SHP77 (cell line): ENCODE results near the gene RCOR2.
"Not testable (repeated sequence)": the region's sequence is repeated elsewhere in the genome, so short reads cannot be mapped to it uniquely, and the experiment has no call there.

Experiments
- DNase-seq, 2 experiments: peaks; one replicate each; lab custom pipeline; 2025; lab: John Stamatoyannopoulos, UW

Gene RCOR2

DNA sequence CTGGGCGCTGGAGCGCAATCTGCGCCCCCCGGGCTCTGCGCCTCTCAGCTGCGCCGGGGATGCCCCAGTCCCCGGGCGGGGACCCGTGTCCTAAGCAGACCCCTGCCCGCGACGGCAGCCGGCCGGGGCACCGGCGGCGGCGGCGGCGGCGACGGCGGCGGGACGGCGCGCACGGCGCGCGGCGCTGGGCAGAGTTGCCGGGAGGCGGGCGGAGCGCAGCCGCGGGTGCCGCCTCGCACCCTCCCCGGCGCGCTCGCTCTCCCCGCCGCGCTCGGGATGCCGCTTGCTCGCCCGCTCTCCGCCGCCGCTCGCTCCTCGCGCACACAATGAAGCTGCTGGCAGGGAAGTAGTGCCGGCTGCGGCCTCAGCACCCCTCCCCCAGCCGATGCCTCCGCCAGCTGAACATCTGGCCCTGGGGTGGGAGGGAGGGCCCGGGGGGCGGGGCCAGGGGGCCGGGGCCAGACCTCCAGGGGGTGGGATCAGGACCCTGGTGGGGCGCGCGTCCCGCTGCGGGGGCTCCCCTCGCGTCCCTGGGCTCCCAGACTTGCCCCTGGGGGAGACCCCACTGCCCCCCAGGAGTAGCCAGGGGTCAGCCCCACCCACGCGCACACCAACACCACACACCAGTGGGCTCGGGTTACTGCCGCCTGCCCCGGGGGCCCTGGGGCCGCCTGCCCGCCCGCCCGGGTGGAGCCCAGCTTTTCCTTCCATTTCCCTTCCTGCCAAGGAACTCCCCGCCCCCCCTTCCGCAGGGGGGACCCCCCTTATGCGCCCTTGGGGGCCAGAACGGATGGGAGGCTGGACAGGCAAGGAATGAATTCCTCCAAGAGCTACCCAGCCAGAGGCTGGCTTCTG is at the start of gene RCOR2:
TSS of gene RCOR2 (minus strand) at position 328 of the 855 bp plus-strand sequence. CDS start 708 bp downstream, outside the sequence.
- DNase-seq = peak; percentile 71 to 82

DNA sequence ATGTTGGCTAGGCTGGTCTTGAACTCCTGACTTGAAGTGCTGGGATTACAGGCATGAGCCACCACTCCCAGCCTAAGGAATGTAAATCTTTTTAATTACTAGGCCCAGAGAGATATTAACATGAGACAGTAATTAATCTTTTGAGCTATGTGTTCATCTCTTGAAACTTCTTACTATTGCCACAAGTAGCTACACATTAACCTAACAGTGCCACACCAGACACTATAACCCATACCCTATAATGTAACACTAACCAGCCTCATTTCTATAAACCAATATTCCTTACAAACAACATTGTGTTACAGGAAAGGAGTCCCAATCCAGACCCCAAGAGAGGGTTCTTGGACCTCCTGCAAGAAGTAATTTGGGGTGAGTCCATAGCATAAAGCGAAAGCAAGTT is 49.5 kb upstream of the RCOR2 start:
- DNase-seq = no peak

DNA sequence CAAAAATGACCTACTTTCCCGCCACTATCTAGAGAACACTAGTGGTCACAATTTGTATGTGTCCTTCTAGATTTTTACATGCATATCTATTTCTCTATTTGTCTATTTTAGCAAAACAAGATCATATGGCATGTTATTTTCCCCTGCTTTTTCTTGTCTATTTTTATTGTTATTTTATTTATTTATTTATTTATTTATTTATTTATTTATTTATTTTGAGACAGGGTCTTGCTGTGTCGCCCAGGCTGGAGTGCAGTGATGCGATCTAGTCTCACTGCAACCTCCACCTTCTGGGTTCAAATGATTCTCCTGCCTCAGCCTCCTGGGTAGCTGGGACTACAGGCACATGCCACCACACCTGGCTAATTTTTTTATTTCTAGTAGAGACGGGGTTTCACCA is 46.9 kb upstream of the RCOR2 start:
- DNase-seq = not testable (repeated sequence)

DNA sequence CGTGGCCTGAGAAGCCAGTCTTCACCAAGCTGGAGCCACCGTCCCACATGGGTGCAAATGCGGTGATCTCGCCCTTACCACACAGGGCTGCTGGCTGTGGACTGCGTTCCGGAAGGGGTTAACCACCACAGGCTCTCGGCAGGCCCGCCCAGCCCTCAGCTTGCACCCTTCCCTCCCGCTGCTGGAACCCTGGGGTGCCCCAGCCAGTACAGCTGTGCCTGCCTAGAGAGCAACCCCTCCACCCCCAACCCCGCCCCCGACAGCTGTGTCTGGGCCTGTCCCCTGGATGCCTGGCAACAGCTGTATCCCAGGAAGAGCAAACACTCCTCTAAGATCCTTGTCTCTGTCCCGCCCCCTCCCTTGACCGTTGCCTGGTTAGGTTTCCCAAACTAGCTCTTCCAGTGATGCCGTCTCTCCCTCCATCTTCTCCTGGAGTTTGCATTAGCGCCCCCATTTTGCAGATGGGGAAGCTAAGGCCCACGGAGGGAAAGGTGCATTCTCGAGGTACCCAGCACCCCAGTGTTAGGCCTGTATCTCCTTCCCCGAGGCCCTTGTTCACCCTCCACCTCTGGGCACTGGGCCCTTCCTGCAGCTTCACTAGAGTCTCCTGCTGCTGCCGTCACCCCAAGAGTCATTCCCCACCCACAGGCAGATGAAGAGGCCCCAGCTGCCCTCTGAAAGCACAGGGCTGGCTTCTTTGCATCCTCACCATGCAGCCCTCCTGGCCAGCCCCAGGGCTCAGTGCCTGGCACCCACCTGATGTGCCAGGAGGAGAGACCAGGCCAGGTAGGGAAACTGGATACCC is 44.8 kb upstream of the RCOR2 start:
- DNase-seq = peak; percentile 50 to 61

DNA sequence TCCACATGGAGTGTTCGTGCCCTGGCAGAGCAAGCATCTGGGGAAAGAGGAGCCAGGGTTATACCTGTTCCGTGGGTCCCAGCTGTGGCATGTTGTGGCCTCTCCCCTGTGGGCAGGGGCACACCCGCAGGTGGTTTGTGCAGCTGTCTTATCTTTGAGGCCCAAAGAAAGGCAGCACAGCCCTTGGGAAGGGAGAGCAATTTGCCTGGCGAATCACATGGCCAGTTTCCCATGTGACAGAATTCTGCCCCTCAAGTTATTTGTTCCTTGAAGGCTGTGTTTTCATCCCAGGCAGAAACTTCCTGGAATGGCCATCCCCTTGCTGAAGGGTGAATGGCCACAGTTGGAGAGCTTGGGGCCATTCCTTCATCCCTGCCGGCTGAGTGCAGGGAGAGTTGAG is 41.0 kb upstream of the RCOR2 start:
- no peak for DNase-seq

DNA sequence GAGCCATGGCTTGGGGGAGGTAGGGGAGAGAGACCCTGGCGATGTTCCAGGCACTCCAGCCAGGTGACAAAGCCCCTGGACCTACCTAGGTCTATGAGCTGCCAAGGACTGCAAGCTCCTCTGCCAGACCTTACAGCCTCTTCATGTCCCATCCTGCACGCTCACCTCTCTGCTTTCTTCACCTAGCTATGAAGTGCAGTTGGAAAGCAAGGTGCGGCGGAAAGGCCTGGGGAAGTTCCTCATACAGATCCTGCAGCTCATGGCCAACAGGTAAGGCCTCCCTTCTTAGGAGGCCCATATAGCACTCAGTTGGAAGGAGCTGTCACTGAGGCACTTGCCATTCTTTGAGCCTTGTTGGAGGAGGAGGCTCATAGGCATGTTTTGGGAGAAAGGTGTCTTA is 35.6 kb upstream of the RCOR2 start:
- no peak for DNase-seq

DNA sequence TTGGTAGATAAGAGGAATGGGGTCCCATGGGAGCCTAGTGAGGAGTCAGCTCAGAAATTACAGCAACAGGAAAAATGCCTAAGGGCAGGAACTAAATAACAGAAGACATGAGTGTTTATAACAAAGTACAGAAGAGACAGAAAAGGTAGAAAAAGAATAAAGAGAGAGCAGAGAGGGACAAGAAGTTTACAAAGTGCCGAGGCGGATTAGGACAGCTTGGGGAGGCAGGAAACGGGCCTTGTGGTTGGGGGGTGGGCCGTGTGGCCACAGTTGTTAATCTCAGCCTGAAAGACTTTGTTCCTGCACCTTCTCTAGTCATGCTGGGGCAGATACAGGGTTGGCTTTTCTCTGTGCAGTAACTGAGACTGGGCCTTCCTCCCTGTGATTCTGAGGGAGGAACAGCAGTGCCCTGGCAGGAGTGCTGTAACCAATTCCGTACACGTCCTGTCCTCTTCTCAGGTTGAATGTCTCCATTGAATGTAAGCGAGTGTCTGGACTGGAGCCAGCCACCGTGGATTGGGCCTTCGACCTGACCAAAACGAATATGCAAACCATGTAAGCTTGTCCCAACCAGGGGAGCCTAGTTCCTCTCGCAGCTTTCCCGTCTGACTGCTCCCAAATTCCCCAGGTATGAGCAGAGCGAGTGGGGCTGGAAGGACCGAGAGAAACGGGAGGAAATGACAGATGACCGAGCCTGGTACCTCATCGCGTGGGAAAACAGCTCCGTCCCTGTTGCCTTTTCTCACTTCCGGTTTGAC is 35.0 kb upstream of the RCOR2 start:
- no peak for DNase-seq

DNA sequence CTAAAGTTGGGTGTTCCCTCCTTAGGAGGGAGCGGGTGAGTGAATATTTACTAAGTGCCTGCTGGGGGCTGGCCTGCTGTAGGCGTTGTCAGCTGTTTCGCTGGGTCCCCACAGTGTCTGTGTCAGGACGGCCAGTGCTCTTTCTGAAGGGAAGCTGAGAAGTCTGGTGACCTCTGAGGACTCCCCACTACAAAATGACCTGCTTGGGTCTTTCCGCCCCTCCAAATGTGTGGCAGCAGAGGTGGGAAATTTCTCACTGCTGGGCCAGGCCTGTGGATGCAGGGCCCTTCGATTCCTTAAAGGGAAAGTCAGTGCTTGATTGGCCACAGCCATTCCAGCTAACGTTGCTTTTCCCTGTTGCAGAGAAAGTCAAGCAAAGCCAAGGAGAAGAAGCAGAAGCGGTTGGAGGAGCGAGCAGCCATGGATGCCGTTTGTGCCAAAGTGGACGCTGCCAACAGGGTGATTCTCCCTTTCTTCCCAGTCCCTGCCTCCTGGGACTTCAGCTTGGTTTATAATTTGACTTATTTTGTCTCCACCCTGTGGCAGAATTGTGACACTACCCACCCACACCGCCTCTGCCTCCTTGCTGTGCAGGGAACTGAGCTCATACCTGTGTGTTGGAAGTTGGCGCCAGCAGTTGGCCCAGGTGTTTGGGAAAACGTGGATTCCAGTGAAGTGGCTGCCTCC is 28.7 kb upstream of the RCOR2 start:
- DNase-seq = peak; percentile 60 to 61

DNA sequence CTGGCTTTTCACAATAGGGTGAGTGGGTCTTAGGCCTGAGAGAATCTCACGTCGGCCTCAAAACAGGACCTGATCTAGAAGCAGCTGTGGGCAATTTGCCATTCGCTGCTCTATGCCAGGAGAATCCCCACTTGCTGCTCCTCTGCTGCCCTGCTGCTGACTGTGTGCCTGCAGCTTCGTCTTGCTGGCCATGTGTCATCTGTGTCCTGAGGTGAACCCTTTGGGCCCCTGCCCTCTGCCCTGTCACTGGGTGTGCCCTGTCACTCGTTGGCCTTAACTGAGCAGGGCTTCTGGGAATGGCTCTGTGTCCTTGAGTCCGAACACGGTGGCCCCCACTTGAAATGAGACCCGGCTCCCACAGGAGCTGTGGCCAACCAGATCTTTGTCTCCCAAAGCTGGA is 28.0 kb upstream of the RCOR2 start:
- no peak for DNase-seq

DNA sequence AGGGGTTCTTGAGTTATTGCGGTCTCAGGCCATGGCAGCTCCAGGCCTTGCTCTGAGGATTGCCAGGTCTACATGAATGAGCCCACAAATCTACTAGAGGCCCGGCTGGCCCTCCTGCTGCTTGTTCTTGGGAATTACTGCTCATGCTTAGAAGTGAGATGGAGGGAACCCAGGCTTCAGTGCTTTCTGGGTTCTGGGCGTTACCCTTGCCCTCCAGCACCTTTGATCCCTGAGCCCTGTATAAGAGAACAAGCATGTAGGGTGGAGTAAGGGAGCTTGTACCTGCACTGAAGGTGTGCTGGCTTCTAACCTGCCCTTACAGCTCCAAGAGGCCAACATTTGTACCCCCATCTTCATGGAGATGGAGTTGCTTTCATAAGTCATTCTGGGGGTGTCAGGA is 25.8 kb upstream of the RCOR2 start:
- DNase-seq = no peak

DNA sequence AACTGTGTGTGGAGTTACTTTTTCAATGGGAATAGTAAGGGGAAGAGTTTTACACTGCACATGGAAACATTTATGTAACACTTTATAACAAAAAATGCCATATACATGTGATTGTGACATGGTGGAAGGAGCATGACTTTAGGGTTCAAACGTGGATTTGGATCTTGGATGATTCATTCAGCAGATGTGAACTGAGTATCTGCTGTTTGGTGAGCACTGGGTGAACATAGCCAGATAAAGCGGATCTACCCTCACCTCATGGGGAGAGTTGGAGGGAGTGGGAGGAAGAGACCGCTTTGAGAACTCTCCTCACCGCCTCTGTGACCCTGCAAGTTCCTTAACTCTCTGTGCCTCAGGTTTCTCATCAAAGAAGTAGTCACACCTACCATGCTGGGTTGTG is 24.9 kb upstream of the RCOR2 start:
- DNase-seq = no peak

DNA sequence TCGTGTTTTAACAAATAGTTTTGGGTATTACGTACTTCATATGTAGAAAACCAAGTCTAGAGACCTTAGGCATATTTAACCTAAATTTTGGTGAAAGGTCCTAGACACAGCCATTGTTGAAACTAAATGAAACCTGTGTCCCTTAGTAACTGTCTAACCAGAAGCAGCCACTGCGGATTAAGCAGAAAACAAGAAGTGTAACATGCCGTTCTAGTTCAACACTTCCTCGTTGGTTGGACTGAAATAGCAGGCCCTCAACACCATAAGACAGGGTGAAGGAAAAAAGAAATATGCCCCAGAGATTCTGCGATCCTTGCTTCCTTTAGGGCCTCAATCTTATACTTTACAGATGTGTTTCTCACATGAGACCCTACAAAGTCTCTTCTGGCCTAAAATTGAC is 23.8 kb upstream of the RCOR2 start:
- DNase-seq = no peak

DNA sequence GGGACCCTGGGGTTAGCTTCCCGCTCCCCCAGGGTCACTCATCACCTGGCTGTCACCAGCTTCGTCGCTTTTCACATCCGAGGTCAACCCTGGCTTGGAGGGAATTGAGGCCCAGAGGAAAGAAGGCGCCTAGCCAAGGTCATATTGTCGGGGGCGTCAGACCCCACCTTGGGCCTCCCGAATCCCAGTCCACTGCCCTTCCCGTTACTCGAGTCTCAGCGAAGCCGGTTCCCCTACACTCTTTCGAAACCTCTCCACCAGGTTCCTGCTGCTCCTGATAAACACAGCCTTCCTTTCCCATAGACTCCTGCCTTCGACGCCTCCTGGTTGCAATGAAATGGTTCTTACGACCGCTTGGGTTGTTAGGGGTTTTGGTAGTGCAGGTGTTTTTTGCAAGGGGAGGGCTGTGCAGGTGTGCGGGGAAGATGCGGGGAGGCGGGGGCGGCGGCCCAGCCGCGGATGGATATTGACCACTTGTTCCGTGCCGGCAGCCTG is 22.5 kb upstream of the RCOR2 start:
- no peak for DNase-seq

DNA sequence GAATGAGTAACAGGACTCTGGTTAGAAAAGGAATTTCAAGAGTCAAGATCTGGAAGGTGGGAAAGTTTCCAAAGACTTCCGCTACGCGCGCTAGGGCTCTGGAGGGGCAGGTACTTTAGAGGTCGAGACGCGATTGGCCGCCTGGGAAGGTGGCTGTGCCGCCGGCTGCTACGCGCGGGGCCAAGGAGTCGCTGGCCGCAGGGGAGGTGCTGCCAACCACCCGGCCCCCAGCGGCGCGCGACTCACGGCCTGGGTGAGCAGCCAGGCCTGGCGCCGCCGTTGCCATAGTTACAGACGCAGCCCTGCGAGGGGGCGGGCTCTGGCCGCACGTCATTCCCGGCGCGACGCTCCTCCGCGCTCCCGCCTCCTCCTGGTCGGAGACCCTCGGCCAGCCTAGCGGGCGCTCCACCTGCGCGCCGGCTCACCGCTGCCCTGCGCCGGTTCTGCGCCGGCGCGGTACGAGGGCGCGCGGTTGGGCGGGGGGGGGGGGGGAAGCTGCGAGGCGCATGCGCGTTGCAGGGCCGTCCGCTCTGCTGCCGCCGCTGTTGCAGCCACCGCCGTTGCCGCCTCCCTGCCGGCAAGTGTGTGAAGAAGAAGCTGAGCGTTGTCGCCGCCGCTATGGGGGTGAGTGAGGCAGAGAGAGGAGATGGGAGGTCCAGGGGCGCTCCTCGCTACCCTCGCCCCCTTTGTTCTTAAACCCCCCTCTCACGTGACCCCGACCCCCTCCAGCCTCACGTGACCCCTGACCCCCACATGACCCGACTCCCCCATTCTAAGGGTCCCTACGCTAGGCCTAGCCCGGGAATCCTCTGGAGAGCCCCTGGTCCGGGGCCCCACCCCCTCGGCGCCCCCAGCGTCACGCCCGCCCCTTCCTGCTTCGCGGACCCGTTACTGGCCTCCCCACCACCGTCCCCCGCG is 21.8 kb upstream of the RCOR2 start, which contains the start of gene NAA40:
TSS of gene NAA40 (plus strand) at position 524 of the 918 bp plus-strand sequence. CDS start at position 619, 95 bp downstream.
- peak; percentile 91 to 98 for DNase-seq

DNA sequence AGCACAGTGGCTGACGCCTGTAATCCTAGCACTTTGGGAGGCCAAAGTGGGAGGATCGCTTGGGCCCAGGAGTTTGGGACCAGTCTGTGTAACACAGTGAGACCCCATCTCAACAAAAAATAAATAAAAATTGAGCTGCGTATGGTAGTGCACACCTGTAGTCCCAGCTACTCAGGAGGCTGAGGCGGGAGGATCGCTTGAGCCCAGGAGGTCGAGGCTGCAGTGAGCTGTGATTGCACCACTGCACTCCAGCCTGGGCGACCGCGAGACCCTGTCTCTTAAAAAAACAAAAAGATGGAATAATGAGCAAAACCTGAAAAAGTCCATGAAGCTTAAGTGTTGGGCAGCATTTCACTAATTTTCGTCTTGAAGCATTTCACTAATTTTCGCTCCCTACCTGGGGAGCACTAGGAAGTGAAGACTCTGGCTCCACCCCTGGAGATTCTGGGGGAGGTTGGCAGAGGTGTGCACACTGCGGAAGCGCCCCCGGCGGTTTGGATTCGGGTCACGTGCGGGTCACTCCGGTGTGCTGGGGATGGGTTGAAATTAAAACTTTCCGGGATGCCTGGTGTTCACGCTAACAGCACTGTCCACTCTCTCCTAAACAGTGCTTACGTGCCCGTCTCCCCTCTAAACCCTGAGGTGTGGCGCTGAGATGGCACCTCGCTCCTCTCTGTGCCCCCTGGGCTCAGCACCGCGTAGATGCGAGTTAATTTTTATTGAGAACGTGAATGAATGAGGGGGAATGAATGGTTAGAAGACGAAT is 20.9 kb upstream of the RCOR2 start:
- peak; percentile 29 to 66 for DNase-seq

DNA sequence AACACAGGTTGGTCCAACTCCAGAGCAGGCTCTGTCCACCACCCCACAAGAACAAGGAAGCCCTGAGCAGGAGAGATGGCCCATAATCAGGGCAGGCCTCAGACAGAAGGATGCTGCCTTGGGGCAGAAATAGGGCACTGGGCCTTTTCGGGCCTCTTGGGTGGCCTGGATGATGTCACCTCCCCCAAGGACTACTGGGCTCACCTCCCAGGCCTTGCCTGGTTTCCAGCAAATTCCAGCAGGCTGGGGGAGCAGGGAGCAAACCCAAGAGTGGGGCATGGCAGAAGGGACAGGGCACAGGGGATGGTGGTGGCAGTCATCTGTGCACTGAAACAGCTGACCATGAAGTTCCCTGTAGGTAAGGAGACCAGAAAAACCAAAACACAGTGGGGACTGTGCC is 16.5 kb upstream of the RCOR2 start:
- DNase-seq = no peak

DNA sequence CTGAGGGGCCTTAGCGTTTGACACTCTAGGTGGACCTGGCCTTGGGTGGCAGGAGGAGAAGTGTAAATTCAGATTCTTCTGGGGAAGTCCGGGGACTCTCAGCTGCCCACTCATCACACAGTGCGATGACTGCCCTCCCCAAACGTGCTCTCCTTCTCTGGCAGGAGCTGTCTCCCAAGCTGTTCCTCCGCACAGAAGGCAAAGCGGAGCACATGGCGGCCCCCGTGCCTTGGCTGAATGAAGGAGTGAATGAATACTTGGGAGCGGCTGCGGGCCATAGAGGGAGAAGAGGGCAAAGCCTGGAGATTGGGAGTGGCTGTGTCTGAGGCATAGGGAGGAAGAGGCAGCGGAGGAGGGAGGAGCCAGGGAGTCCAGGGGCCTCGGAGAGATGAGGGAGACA is 14.9 kb upstream of the RCOR2 start:
- no peak for DNase-seq

DNA sequence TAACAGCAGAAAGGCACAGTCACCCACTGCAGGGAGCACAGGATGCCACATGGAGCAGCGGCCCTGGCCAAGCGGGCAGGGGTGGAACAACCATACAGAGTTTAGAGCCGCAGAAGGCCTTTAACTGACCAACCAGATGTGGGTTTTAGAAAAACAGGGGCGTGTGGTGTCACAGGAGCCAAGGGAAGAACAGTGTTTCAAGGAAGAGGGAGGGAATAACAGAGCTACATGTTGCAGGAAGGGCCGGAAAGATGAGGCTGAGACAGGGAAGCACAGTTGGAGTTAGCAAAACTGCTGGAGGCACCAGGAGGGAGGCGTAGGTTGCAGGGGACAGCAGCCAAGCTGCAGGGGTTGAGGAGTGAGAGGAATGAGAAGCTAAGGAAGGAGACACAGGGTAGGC is 14.1 kb upstream of the RCOR2 start:
- no peak for DNase-seq

DNA sequence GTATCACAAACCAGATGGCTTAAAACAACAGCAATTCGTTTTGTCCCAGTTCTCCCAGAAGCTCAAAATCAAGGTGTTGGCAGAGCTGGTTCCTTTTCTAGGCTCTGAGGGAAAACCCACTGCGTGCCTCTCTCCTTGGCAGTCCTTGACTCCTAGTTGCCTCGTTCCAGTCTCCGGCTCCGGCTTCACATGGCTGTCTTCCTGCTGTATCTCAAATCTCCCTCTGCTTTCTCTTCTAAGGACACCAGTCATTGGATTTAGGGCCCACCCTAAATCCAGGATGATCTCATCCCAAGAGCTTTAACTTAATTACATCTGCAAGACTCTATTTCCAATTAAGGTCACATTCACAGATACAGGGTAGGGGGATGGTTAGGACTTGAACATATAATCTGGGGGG is 12.7 kb upstream of the RCOR2 start:
- no peak for DNase-seq

DNA sequence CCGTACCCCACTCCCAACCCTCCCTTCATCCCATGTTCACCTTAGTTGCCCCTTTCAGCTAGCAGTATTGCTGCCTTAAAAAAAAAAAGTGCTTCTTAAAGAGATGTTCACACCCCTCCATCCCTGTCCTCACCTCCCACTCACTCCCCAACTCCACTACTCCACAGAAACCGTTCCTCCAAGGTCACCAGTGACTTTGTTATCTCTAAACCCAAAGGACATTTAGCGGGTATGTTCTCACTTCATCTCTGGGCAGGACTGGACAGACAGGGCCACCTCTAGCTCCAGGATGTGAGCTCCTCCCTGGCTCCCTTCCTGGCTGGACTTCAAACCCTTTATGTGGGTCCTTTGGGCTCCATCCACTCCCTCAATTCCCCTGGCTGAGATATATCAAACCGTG is 6.4 kb upstream of the RCOR2 start:
- no peak for DNase-seq
